KMS-11 (cell line): Measurements from ENCODE around the gene MAL.
A peak's percentile ranks its signal among the peaks of the same experiment; 100 is the strongest.

Experiments used
- H2AFZ ChIP-seq: fragments of 200-600 bp; sonication (generic); 2 replicates; pipeline ENCODE4 v1.6.1; 2016; ENCODE audit warnings: antibody characterized with exemption, mixed run types, low read depth
- H3K27ac ChIP-seq: fragments of 200-600 bp; sonication (generic); 2 replicates; pipeline ENCODE4 v1.6.1; 2016; ENCODE audit warnings: mild to moderate bottlenecking, mixed run types
- H3K27me3 ChIP-seq: fragments of 200-600 bp; sonication (generic); 2 replicates; pipeline ENCODE4 v1.6.1; 2017; ENCODE audit warnings: mild to moderate bottlenecking, low read depth, mixed run types, moderate library complexity; ENCODE audit not compliant: insufficient read depth
- H3K36me3 ChIP-seq: fragments of 200-600 bp; sonication (generic); 2 replicates; pipeline ENCODE4 v1.6.1; 2017; ENCODE audit warnings: mild to moderate bottlenecking, mixed run types; ENCODE audit not compliant: insufficient read depth
- H3K4me1 ChIP-seq: fragments of 200-600 bp; sonication (generic); 2 replicates; pipeline ENCODE4 v1.6.1; 2016; ENCODE audit warnings: mild to moderate bottlenecking, low read depth, mixed run types; ENCODE audit not compliant: poor library complexity, severe bottlenecking
- H3K4me2 ChIP-seq: fragments of 200-600 bp; sonication (generic); 2 replicates; pipeline ENCODE4 v1.7.0; 2016; ENCODE audit warnings: mild to moderate bottlenecking, mixed run types
- H3K4me3 ChIP-seq: fragments of 200-600 bp; sonication (generic); IDR thresholded peaks from 2 replicates; pipeline ENCODE4 v1.6.1; 2017; ENCODE audit warnings: low read depth, low read length, mixed read lengths; ENCODE audit not compliant: insufficient read depth
- H3K79me2 ChIP-seq: fragments of 200-600 bp; sonication (generic); 2 replicates; pipeline ENCODE4 v1.6.1; 2016; ENCODE audit warnings: low read depth, mixed run types; ENCODE audit not compliant: insufficient read depth
- H3K9ac ChIP-seq: fragments of 200-600 bp; sonication (generic); 2 replicates; pipeline ENCODE4 v1.6.1; 2016; ENCODE audit warnings: mild to moderate bottlenecking, mixed run types
- H4K20me1 ChIP-seq: fragments of 200-600 bp; sonication (generic); 2 replicates; pipeline ENCODE4 v1.6.1; 2016; ENCODE audit warnings: mild to moderate bottlenecking, mixed run types; ENCODE audit not compliant: insufficient read depth
- TF ChIP-seq, protein P1 (sequence below): fragments of 200-600 bp; sonication (generic); conservative IDR thresholded peaks from 2 replicates; pipeline ENCODE4 v1.6.1; 2017; ENCODE audit warnings: low read depth, mild to moderate bottlenecking, antibody characterized with exemption, low read length, moderate library complexity, mixed read lengths

Gene MAL

DNA sequence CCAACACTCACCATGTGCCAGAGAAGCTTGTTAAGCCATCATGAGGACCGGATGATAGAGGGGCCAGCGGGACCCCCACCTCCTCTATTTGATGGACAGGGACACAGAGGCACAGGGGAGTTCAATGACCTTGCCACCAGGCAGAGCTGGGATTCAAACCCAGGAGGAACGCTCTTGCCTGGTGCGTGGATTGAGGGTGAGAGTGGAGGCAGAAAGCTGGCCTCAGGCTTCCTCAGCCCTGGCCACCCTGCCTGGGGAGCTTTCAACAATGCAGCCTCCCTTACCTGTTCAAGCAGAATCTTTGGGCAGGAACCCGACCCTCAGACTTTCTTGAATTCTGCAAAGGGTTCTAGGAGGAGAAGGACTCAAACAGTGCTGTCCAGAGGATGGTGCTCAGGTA lies 39.9 kb upstream of the MAL start:
- TF ChIP-seq, protein P1, sequence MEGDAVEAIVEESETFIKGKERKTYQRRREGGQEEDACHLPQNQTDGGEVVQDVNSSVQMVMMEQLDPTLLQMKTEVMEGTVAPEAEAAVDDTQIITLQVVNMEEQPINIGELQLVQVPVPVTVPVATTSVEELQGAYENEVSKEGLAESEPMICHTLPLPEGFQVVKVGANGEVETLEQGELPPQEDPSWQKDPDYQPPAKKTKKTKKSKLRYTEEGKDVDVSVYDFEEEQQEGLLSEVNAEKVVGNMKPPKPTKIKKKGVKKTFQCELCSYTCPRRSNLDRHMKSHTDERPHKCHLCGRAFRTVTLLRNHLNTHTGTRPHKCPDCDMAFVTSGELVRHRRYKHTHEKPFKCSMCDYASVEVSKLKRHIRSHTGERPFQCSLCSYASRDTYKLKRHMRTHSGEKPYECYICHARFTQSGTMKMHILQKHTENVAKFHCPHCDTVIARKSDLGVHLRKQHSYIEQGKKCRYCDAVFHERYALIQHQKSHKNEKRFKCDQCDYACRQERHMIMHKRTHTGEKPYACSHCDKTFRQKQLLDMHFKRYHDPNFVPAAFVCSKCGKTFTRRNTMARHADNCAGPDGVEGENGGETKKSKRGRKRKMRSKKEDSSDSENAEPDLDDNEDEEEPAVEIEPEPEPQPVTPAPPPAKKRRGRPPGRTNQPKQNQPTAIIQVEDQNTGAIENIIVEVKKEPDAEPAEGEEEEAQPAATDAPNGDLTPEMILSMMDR, result no peak
- no peak overlapping the region for H3K4me3 ChIP-seq
- no peak overlapping the region for H3K27ac ChIP-seq
- H3K36me3 ChIP-seq, result no peaks in the 10 kb centered on the region
- no peaks in the 10 kb centered on the region for H4K20me1 ChIP-seq
- H3K9ac ChIP-seq, result no peak overlapping the region
- no peak overlapping the region for H2AFZ ChIP-seq
- no peak overlapping the region for H3K4me2 ChIP-seq
- H3K27me3 ChIP-seq, result no peaks in the 10 kb centered on the region
- no peaks in the 10 kb centered on the region for H3K79me2 ChIP-seq
- no peaks in the 10 kb centered on the region for H3K4me1 ChIP-seq

DNA sequence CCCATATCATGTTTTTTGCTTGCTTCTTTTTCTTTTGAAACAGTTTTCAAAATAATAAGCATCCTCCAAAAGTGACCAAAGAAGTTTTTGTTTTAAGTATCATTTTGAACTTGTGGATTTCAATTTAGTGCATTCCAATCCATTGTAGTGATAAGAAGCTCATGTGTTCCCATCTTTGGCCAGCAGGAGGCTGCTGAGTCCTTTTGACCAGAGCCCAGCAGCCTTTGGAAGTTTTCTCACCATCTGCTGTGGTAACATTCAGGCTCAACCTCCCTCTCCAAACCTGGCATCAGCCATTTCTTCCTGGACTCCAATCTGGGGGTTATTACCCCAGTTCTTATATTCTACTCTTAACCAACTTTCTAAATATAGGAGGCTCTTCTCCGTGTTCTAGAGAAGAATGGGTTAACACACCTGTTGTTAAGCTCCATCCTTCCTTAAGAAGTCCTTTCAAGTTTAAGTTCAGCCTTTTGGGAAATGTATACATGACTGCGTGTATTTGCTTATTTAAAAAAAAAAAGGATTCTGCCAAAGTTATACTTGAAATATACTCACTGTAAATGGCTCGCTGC lies 39.0 kb upstream of the MAL start:
- Histone ChIP-seq H4K20me1 (no peaks in the 10 kb centered on the region), H3K9ac (no peak overlapping the region), H2AFZ (no peak overlapping the region), H3K36me3 (no peaks in the 10 kb centered on the region), H3K79me2 (no peaks in the 10 kb centered on the region), H3K27me3 (no peaks in the 10 kb centered on the region), H3K4me2 (no peak overlapping the region), H3K27ac (no peak overlapping the region), H3K4me1 (no peaks in the 10 kb centered on the region), H3K4me3 (no peak overlapping the region)
- TF ChIP-seq, protein P1, result peak; percentile 73

GRCh38 chr2:94987074-94988020 lies 38.2 kb upstream of the MAL start:
- Histone ChIP-seq H3K36me3 (no peaks in the 10 kb centered on the region), H3K79me2 (no peaks in the 10 kb centered on the region), H3K4me3 (no peak overlapping the region), H3K9ac (no peak overlapping the region), H2AFZ (no peak overlapping the region), H3K4me2 (no peak overlapping the region), H4K20me1 (no peaks in the 10 kb centered on the region), H3K4me1 (no peaks in the 10 kb centered on the region), H3K27ac (no peak overlapping the region), H3K27me3 (no peaks in the 10 kb centered on the region)
- TF ChIP-seq, protein P1, result no peak

GRCh38 chr2:94990956-94991355 lies 34.6 kb upstream of the MAL start:
- Histone ChIP-seq H3K4me3 (no peak overlapping the region), H3K4me1 (no peaks in the 10 kb centered on the region), H3K27me3 (no peaks in the 10 kb centered on the region), H3K79me2 (no peaks in the 10 kb centered on the region), H4K20me1 (no peaks in the 10 kb centered on the region), H2AFZ (no peak overlapping the region), H3K9ac (no peak overlapping the region), H3K36me3 (no peaks in the 10 kb centered on the region), H3K27ac (no peak overlapping the region), H3K4me2 (no peak overlapping the region)
- TF ChIP-seq, protein P1, result no peak
